Nephron progenitor cell (in vitro differentiated cells): Measurements from ENCODE around the gene OR4K17.
"Not testable (repeated sequence)": the region's sequence is repeated elsewhere in the genome, so short reads cannot be mapped to it uniquely, and the experiment has no call there.

ENCODE experiments used
- DNase-seq: peaks from one replicate; pipeline ENCODE4 v3.0.0; 2021
- H3K27ac Mint-ChIP-seq: 2 replicates; pipeline ENCODE4 v1.8.0; 2021; ENCODE audit warnings: mild to moderate bottlenecking, moderate library complexity, mixed read lengths
- H3K27me3 Mint-ChIP-seq: 2 replicates; pipeline ENCODE4 v1.8.0; 2021; ENCODE audit warnings: mild to moderate bottlenecking, low read depth, mixed read lengths; ENCODE audit not compliant: poor library complexity
- H3K36me3 Mint-ChIP-seq: 2 replicates; pipeline ENCODE4 v1.8.0; 2021; ENCODE audit warnings: low read depth, mixed read lengths
- H3K4me1 Mint-ChIP-seq: 2 replicates; pipeline ENCODE4 v1.8.0; 2021; ENCODE audit warnings: mixed read lengths
- H3K4me3 Mint-ChIP-seq: 2 replicates; pipeline ENCODE4 v1.8.0; 2021; ENCODE audit warnings: mild to moderate bottlenecking, moderate library complexity, mixed read lengths
- H3K9me3 Mint-ChIP-seq: 2 replicates; pipeline ENCODE4 v1.8.0; 2021; ENCODE audit warnings: mild to moderate bottlenecking, moderate library complexity, mixed read lengths
- CTCF ChIP-seq: fragments of 200-600 bp; sonication (generic); IDR thresholded peaks from 2 replicates; pipeline ENCODE4 v1.5.0; 2021; ENCODE audit warnings: antibody characterized with exemption

Gene OR4K17

GRCh38 chr14:20118795-20119194 lies 8.3 kb downstream of the OR4K17 start:
- Mint-ChIP-seq H3K36me3 (no peaks in the 10 kb centered on the region), H3K27ac (no peak overlapping the region), H3K9me3 (peaks cover 79% of the 10 kb centered on the region), H3K4me1 (no peaks in the 10 kb centered on the region), H3K4me3 (no peak overlapping the region), H3K27me3 (peaks cover 3% of the 10 kb centered on the region)
- DNase-seq: no peak
- TF ChIP-seq CTCF: no peak

DNA sequence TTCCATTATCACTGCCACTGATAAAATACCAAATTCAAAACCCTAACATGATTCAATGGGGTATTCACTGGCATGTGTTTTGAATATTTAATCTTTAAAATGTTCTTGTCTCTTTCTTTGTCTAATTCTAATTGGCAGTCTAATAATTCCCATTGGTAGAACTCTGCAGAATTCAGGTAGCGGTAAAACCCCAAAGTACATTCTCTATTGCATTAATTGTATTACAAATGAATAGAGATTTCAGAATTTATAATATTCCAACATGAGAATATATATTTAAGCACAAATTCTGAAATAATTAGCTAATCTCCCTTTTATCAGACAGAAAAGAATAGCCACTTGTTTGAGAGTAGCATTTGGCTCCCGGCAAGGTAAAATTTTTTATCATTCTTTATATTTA lies 28.0 kb downstream of the OR4K17 start, which contains the start of gene OR4N5:
TSS of gene OR4N5 (plus strand) at position 301 of the 400 bp plus-strand sequence. CDS start 4,916 bp downstream, outside the sequence.
- no peak within 1 kb of the TSS for H3K4me3 Mint-ChIP-seq
- no peaks in the 10 kb centered on the region for H3K36me3 Mint-ChIP-seq
- no peak for TF ChIP-seq CTCF
- H3K9me3 Mint-ChIP-seq: peaks cover 65% of the 10 kb centered on the region
- no peaks in the 10 kb centered on the region for H3K27me3 Mint-ChIP-seq
- DNase-seq: no peak
- no peak within 1 kb of the TSS for H3K27ac Mint-ChIP-seq
- H3K4me1 Mint-ChIP-seq: no peaks in the 10 kb centered on the region

GRCh38 chr14:20143911-20144310 lies 33.4 kb downstream of the OR4K17 start:
- Mint-ChIP-seq H3K27me3 (peaks cover 6% of the 10 kb centered on the region), H3K4me1 (no peaks in the 10 kb centered on the region), H3K4me3 (no peak overlapping the region), H3K36me3 (no peaks in the 10 kb centered on the region), H3K9me3 (peaks cover 67% of the 10 kb centered on the region), H3K27ac (no peak overlapping the region)
- DNase-seq: no peak
- no peak for TF ChIP-seq CTCF

DNA sequence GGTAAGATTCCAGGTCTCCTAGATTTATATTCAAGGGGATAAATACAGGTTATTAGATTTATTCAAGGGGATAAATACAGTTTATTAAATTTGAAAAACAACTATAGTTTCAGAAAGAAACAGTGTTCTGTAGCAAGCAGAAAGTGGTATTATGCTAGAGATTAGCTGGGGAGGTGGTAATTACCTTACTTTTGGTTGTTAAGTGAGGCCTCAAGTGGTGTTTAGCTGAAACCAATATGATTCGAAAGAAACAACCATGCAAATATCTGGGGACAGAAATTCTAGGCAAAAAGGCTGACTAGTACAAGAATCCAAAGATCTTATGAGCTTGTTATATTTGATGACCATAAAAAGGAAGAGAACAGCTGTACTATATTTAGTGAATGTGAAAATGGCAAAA lies 34.3 kb downstream of the OR4K17 start:
- no peak for TF ChIP-seq CTCF
- H3K36me3 Mint-ChIP-seq: no peaks in the 10 kb centered on the region
- peaks cover 70% of the 10 kb centered on the region for H3K9me3 Mint-ChIP-seq
- DNase-seq: no peak
- peaks cover 6% of the 10 kb centered on the region for H3K27me3 Mint-ChIP-seq
- no peak overlapping the region for H3K4me3 Mint-ChIP-seq
- H3K4me1 Mint-ChIP-seq: no peaks in the 10 kb centered on the region
- H3K27ac Mint-ChIP-seq: no peak overlapping the region

- Mint-ChIP-seq H3K4me1 (no peaks in the 10 kb centered on the region), H3K36me3 (no peaks in the 10 kb centered on the region), H3K4me3 (no peak overlapping the region), H3K27ac (no peak overlapping the region), H3K27me3 (no peaks in the 10 kb centered on the region), H3K9me3 (peaks cover 81% of the 10 kb centered on the region)
- no peak for DNase-seq
- TF ChIP-seq CTCF: no peak
Measured at GRCh38 chr14:20164462-20164861, 53.9 kb downstream of the OR4K17 start.

GRCh38 chr14:20167091-20167490 lies 56.6 kb downstream of the OR4K17 start:
- no peaks in the 10 kb centered on the region for H3K4me1 Mint-ChIP-seq
- DNase-seq: no peak
- H3K36me3 Mint-ChIP-seq: no peaks in the 10 kb centered on the region
- H3K27me3 Mint-ChIP-seq: no peaks in the 10 kb centered on the region
- H3K27ac Mint-ChIP-seq: no peak overlapping the region
- H3K9me3 Mint-ChIP-seq: peaks cover 79% of the 10 kb centered on the region
- no peak for TF ChIP-seq CTCF
- H3K4me3 Mint-ChIP-seq: no peak overlapping the region

GRCh38 chr14:20169852-20170251 lies 59.3 kb downstream of the OR4K17 start:
- not testable (repeated sequence) for DNase-seq, H3K4me1 Mint-ChIP-seq, H3K27ac Mint-ChIP-seq, H3K27me3 Mint-ChIP-seq, H3K4me3 Mint-ChIP-seq, H3K36me3 Mint-ChIP-seq
- H3K9me3 Mint-ChIP-seq: peaks cover 67% of the 10 kb centered on the region
